HG03060 (cell line): ENCODE measurements around the gene PTGER2.

Experiments
- ATAC-seq: cut with Tn5 transposase; IDR thresholded peaks from one replicate; pipeline ENCODE4 v1.9.1; 2021; ENCODE audit warnings: low read depth, moderate number of reproducible peaks; ENCODE audit not compliant: unreplicated experiment

The PTGER2 gene

GRCh38 chr14:52333823-52334657 lies 19.9 kb downstream of the PTGER2 start:
- no peak for ATAC-seq

DNA sequence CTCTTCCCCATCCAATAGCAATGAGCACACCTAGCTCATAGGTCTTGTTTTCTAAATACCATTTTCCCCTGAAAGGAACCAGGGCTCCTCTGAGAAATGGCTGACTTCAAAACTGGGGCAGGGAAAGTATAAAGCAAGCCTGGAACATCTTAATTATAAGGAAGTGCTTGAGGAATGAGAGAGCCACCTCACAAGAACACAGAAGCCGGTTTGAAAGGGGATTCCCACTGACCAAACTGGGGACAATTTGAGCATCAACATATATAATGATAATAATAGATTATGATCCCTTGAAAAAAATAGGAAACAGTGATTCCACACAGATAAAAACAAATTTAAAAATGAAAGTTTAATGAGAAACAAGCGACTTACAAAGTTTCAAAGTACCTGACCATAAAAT lies 22.1 kb downstream of the PTGER2 start:
- ATAC-seq, result no peak

DNA sequence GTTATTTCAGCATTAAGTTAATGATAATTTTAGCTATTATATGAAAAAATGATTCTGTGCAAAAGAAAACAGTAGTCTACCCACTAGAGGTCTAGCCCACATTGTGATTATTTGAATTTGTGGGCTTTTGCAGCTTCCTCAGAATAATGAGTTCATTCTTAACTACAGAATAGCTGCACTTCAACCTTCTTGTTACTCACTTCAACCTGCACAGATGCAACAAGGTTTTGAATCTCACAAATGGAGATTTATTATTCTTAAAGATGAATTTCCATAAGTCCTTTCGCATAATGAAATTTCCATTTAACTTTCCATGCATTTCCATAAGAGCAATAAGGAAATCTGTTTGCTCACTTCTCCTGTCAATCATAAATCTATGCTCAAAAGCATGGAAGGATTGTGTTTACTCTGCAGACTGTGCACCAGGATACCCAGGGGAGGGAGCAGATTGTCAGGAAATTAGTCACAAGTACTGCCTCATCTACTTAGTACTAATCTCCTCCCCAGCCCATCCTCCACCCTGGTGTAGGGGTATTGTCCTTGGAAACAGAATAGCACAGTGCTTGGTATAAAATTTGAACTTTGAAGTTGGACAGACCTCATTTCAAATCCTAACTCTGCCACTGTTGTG lies 24.1 kb downstream of the PTGER2 start:
- no peak for ATAC-seq

GRCh38 chr14:52339262-52339661 lies 25.1 kb downstream of the PTGER2 start:
- ATAC-seq, result no peak

GRCh38 chr14:52342849-52343596 lies 28.9 kb downstream of the PTGER2 start:
- no peak for ATAC-seq

DNA sequence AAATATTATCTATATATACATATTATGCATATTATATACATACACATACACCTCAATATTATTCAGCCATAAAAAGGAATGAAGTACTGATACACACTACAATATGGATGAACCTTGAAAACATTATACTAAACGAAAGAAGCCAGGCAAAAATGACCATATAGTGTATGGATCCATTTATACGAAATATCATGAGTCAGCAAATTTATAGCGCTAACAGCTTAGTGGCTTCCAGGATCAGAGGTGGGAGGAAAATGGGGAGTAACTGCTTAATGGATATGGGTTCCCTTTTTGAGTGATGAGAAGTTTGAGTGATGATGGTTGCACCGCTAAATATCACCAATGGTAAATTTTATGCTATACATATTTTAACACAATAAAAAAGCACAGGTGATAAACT lies 32.7 kb downstream of the PTGER2 start:
- ATAC-seq, result no peak

DNA sequence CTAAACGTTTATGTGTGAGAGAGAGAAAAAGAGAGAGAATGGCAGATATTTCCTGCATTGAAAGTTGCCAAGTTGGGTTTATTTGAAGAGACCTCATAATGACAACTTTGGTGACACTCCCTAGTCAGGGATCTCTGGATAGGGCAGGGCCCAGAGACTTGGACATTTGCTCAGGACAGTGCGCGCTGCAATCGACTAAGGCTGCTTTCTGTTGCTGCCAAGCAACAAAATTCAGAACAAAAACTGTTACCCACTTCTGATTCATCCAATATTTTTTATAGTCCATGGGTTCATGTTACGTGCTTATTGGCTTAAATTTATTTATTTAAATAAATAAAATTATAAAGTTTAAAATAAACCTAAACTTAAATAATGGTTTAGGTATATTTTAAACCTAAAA lies 34.2 kb downstream of the PTGER2 start:
- ATAC-seq, result no peak

GRCh38 chr14:52348776-52349175 lies 34.7 kb downstream of the PTGER2 start:
- ATAC-seq, result no peak

GRCh38 chr14:52349731-52350130 lies 35.6 kb downstream of the PTGER2 start:
- no peak for ATAC-seq

- ATAC-seq, result no peak
Observed at GRCh38 chr14:52350445-52350844, 36.3 kb downstream of the PTGER2 start.

GRCh38 chr14:52351233-52352060 lies 37.3 kb downstream of the PTGER2 start:
- ATAC-seq, result no peak

GRCh38 chr14:52352061-52352491 lies 38.0 kb downstream of the PTGER2 start:
- no peak for ATAC-seq

DNA sequence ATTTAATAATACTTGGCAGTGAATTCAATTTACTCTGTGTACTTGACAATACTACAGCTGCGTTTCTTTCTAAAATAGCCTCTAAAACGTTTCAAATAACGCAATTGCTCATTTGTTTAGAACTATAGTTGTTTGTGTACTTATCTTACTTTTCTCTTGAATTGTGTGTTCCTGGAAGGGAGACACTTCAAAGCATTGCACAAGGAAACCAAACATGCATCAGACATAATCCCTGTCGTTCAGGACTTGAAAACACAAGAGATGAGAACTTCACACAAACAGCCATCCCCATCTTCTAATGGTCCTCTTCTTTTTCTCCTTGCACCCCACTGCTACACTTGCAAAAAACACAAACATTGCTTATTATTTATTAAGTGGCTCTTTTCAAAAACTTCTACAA lies 38.5 kb downstream of the PTGER2 start:
- no peak for ATAC-seq

- no peak for ATAC-seq
Observed at GRCh38 chr14:52354242-52354641, 40.1 kb downstream of the PTGER2 start.

GRCh38 chr14:52355016-52355431 lies 40.9 kb downstream of the PTGER2 start:
- ATAC-seq, result no peak

DNA sequence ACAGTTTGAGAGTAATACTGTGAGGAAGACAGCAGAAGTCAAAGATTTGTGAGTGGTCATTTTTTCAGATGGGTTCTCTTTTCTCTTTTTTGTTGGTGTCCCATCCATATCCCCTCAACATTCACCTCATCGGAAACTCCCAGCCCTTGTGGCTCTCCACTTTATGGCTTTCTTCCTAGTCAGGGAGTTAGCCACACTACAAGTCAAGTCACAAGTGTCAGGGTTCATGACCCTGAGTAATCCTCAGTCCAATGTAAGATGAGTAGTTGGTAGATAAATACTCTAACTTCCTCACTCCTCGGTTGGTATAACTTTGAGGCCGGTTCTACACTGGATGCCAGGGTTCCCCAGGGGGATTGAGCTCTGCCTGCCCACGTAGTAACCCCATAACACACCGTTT lies 41.4 kb downstream of the PTGER2 start:
- ATAC-seq, result no peak

- ATAC-seq, result no peak
Observed at GRCh38 chr14:52356025-52356424, 41.9 kb downstream of the PTGER2 start.

DNA sequence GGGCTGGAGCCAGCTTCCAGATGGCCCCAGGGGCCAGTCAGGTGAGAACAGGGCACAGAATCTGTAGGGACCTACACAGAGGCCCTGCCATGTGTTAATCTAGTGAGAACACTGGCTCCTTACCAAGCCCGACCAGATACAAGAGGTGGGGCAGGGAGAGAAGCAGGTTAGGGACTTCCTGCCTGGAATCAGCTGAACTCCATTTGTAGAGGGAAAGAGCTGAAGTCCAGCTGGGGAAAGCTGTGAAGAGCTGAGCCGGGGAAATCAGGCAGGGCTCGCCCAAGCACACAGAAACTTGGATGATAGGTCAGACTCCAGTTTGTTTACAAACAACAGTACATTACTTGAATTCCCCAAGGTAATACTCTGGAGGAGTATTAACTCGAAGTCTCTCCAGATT lies 46.7 kb downstream of the PTGER2 start:
- ATAC-seq, result no peak

GRCh38 chr14:52363041-52363704 lies 49.1 kb downstream of the PTGER2 start:
- ATAC-seq, result no peak

DNA sequence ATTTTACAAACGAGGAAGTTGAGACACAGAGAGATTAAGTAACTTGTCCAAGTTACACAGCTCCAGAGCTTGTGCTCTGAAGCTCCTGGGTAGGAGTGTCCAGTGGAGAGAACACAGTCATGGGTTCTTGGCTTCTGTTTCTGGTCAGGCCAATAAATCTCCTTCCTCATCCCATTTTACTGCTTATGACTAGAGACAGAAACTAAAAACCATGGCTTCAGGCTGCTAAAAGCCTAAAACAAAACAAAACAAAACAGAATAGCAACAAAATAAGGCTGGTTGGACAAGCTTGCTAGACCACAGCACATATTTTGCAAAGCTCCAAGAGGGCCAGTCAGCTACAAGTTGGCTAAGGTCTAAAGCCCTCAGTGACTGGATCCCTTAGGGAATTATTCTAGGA lies 49.8 kb downstream of the PTGER2 start:
- ATAC-seq, result no peak
